Liver (tissue), 9 donors: Measurements from ENCODE around the gene AHNAK2. TPM values are rescaled to one million over a fixed set of nuclear protein-coding genes. Genes with fewer than 3 reads are reported as not detected.
"Not testable (repeated sequence)": the region's sequence is repeated elsewhere in the genome, so short reads cannot be mapped to it uniquely, and the experiment has no call there.

Source experiments
- DNase-seq: peaks from one replicate; pipeline ENCODE4 v3.0.0-alpha.2; 2017; ENCODE audit warnings: low spot score
- H3K27ac ChIP-seq, 2 donors: one replicate each; pipeline ENCODE4 v1.7.0; 2013; ENCODE audit warnings: inconsistent platforms in 2 of 2, low read length in 2 of 2, control low read depth in 1 of 2, low read depth in 1 of 2, mild to moderate bottlenecking in 1 of 2
- H3K27me3 ChIP-seq, 4 donors: one replicate each; pipeline versions ENCODE4 v1.6.1 to v1.7.0; 2013; ENCODE audit warnings: low read length in 3 of 4, inconsistent platforms in 1 of 4, mild to moderate bottlenecking in 1 of 4, moderate library complexity in 1 of 4; ENCODE audit not compliant: control insufficient read depth in 4 of 4, insufficient read depth in 4 of 4
- H3K36me3 ChIP-seq, 4 donors: one replicate each; pipeline versions ENCODE4 v1.6.1 to v1.7.0; 2013; ENCODE audit warnings: low read length in 3 of 4, mild to moderate bottlenecking in 3 of 4, low read depth in 1 of 4, moderate library complexity in 1 of 4; ENCODE audit not compliant: control insufficient read depth in 4 of 4, insufficient read depth in 3 of 4
- H3K4me1 ChIP-seq, 4 donors: one replicate each; pipeline versions ENCODE4 v1.6.1 to v1.7.0; 2013; ENCODE audit warnings: low read length in 3 of 4, mild to moderate bottlenecking in 3 of 4, moderate library complexity in 1 of 4; ENCODE audit not compliant: control insufficient read depth in 4 of 4, insufficient read depth in 4 of 4
- H3K4me3 ChIP-seq, 3 donors: one replicate each; pipeline versions ENCODE4 v1.6.1 to v1.7.0; 2013; ENCODE audit warnings: low read length in 3 of 3, control low read depth in 1 of 3, low read depth in 1 of 3, mild to moderate bottlenecking in 1 of 3
- H3K9ac ChIP-seq, 2 donors: one replicate each; pipeline ENCODE4 v1.7.0; 2013; ENCODE audit warnings: low read length in 2 of 2, mild to moderate bottlenecking in 2 of 2, moderate library complexity in 2 of 2, control low read depth in 1 of 2, low read depth in 1 of 2
- H3K9me3 ChIP-seq, 4 donors: one replicate each; pipeline versions ENCODE4 v1.6.1 to v1.7.0; 2013; ENCODE audit warnings: low read length in 3 of 4; ENCODE audit not compliant: control insufficient read depth in 4 of 4
- FOXA1 ChIP-seq: IDR thresholded peaks from 2 replicates; pipeline ENCODE4 v1.6.1; 2016; ENCODE audit warnings: antibody characterized with exemption
- HNF4A ChIP-seq, 2 donors: conservative IDR thresholded peaks; 2 replicates each; pipeline ENCODE4 v1.6.1; 2016; ENCODE audit warnings: antibody characterized with exemption in 2 of 2, mild to moderate bottlenecking in 2 of 2
- WGBS: extraction: QIAGEN DNeasy Blood & Tissue Kit; methylation state at CpG from one replicate; pipeline ENCODE4 v1.1.7; 2013; 5-methylcytosine and 5-hydroxymethylcytosine counted together
- polyA plus RNA-seq, 2 donors: library from polyadenylated mRNA; stranded (reverse) in 1 of 2; unstranded in 1 of 2; fragments of 200-250 nt in 1 of 2; fragments of >200 nt in 1 of 2; fragmentation: Nextera tagmentation in 1 of 2; extraction: Ambion mirVana in 1 of 2; gene quantifications; one replicate each; pipeline versions ENCODE4 v1.2.1 to v1.2.3, GENCODE V29; 2013 to 2015
- total RNA-seq, 2 donors: library from RNA; depleted of rRNA; stranded (reverse); fragments of >200 nt; gene quantifications; one replicate each; pipeline ENCODE4 v1.2.3, GENCODE V29; 2014
- TF ChIP-seq, protein P1 (sequence below): fragments of 150-350 bp; IDR thresholded peaks from 2 replicates; pipeline ENCODE4 v1.5.1; 2017; ENCODE audit warnings: improper control_type of control experiment, low read depth, low read length; ENCODE audit not compliant: missing input control
- donor health status: healthy.
- donor health status: healthy.
- donor health status: healthy.
- donor health status: healthy.
- donor health status: healthy.

The AHNAK2 gene
- total and polyA plus RNA-seq, 4 donors, result 0.05 to 2.6 (median 1.2) TPM

DNA sequence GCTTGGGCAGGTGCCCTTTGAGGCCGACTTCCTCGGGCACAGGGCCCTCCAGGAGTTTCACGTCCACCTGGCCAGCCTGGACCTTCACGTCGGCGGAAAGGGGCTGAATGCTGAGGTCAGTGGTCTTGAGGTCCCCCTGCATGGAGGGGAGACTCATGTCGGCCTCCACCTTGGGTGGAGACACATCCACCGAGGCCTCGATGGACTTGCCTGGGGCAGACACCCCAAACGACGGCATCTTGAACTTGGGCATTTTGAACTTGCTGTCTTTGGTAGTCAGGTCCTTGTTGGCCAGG, 29.5 kb downstream of the AHNAK2 start (continued):
- TF ChIP-seq HNF4A (conservative IDR thresholded peaks at IDR 0.05) (no peak), FOXA1 (no peak)
- TF ChIP-seq, protein P1, sequence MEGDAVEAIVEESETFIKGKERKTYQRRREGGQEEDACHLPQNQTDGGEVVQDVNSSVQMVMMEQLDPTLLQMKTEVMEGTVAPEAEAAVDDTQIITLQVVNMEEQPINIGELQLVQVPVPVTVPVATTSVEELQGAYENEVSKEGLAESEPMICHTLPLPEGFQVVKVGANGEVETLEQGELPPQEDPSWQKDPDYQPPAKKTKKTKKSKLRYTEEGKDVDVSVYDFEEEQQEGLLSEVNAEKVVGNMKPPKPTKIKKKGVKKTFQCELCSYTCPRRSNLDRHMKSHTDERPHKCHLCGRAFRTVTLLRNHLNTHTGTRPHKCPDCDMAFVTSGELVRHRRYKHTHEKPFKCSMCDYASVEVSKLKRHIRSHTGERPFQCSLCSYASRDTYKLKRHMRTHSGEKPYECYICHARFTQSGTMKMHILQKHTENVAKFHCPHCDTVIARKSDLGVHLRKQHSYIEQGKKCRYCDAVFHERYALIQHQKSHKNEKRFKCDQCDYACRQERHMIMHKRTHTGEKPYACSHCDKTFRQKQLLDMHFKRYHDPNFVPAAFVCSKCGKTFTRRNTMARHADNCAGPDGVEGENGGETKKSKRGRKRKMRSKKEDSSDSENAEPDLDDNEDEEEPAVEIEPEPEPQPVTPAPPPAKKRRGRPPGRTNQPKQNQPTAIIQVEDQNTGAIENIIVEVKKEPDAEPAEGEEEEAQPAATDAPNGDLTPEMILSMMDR, result no peak

DNA sequence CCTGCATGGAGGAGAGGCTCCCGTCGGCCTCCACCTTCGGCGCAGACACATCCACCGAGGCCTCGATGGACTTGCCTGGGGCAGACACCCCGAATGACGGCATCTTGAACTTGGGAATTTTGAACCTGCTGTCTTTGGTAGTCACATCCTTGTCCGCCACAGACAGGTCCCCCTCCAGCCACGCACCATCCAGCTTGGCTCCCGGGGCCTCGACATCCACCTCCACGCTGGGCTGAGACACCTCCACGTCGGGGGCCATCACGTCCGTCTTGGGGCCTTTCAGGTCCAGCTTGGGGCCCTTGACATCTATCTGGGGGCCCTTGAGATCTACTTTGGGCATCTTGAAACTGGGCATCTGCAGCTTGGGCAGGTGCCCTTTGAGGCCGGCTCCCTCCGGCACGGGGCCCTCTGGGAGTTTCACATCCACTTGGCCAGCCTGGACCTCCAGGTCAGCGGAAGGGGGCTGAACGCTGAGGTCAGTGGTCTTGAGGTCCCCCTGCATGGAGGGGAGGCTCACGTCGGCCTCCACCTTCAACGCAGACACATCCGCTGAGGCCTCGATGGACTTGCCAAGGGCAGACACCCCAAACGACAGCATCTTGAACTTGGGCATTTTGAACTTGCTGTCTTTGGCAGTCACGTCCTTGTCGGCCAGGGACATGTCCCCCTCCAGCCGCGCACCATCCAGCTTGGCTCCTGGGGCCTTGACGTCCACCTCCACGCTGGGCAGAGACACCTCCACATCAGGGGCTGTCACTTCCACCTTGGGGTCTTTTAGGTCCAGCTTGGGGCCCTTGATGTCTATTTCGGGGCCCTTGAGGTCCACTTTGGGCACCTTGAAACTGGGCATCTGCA, 30.1 kb downstream of the AHNAK2 start:
- not testable (repeated sequence) for H3K27me3 ChIP-seq, DNase-seq, H3K9ac ChIP-seq, H3K4me1 ChIP-seq, H3K4me3 ChIP-seq, H3K9me3 ChIP-seq, H3K27ac ChIP-seq, H3K36me3 ChIP-seq
- 94% methylated on average over 35 of the region's 35 CpGs for WGBS

DNA sequence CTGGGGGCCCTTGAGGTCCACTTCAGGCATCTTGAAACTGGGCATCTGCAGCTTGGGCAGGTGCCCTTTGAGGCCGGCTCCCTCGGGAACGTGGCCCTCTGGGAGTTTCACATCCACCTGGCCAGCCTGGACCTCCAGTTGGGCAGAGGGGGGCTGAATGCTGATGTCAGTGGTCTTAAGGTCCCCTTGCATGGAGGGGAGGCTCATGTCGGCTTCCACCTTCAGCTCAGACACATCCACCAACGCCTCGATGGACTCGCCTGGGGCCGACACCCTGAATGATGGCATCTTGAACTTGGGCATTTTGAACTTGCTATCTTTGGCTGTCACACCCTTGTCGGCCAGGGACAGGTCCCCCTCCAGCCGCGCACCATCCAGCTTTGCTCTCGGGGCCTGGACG, 31.0 kb downstream of the AHNAK2 start:
- not testable (repeated sequence) for H3K27ac ChIP-seq, H3K9ac ChIP-seq, H3K4me1 ChIP-seq, H3K36me3 ChIP-seq, H3K27me3 ChIP-seq, H3K4me3 ChIP-seq, DNase-seq, H3K9me3 ChIP-seq
- 95% methylated on average over 13 of the region's 13 CpGs for WGBS

DNA sequence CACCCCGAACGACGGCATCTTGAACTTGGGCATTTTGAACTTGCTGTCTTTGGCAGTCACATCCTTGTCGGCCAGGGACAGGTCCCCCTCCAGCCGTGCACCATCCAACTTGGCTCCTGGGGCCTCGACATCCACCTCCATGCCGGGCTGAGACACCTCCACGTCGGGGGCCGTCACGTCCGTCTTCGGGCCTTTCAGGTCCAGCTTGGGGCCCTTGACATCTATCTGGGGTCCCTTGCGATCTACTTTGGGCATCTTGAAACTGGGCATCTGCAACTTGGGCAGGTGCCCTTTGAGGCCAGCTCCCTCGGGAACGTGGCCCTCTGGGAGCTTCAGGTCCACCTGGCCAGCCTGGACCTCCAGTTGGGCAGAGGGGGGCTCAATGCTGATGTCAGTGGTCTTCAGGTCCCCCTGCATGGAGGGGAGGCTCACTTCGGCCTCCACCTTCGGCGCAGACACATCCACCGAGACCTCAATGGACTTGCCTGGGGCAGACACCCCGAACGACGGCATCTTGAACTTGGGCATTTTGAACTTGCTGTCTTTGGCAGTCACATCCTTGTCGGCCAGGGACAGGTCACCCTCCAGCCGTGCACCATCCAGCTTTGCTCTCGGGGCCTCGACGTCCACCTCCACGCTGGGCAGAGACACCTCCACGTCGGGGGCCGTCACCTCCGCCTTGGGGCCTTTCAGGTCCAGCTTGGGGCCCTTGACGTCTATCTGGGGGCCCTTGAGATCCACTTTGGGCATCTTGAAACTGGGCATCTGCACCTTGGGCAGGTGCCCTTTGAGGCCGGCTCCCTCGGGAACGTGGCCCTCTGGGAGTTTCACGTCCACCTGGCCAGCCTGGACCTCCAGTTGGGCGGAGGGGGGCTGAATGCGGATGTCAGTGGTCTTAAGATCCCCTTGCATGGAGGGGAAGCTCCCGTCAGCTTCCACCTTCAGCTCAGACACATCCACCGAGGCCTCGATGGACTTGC, 31.9 kb downstream of the AHNAK2 start:
- not testable (repeated sequence) for H3K27ac ChIP-seq, H3K4me3 ChIP-seq, H3K9ac ChIP-seq, H3K36me3 ChIP-seq, H3K27me3 ChIP-seq, H3K4me1 ChIP-seq, DNase-seq, H3K9me3 ChIP-seq
- 92% methylated on average over 43 of the region's 43 CpGs for WGBS

DNA sequence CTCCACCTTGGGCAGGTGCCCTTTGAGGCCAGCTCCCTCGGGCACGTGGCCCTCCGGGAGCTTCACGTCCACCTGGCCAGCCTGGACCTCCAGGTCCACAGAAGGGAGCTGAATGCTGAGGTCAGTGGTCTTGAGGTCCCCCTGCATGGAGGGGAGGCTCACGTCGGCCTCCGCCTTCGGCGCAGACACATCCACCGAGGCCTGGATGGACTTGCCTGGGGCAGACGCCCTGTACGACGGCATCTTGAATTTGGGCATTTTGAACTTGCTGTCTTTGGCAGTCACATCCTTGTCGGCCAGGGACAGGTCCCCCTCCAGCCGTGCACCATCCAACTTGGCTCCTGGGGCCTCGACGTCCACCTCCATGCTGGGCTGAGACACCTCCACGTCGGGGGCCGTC, 32.9 kb downstream of the AHNAK2 start:
- not testable (repeated sequence) for DNase-seq, H3K36me3 ChIP-seq, H3K27ac ChIP-seq, H3K4me3 ChIP-seq, H3K9me3 ChIP-seq, H3K9ac ChIP-seq, H3K27me3 ChIP-seq, H3K4me1 ChIP-seq
- 93% methylated on average over 20 of the region's 20 CpGs for WGBS

DNA sequence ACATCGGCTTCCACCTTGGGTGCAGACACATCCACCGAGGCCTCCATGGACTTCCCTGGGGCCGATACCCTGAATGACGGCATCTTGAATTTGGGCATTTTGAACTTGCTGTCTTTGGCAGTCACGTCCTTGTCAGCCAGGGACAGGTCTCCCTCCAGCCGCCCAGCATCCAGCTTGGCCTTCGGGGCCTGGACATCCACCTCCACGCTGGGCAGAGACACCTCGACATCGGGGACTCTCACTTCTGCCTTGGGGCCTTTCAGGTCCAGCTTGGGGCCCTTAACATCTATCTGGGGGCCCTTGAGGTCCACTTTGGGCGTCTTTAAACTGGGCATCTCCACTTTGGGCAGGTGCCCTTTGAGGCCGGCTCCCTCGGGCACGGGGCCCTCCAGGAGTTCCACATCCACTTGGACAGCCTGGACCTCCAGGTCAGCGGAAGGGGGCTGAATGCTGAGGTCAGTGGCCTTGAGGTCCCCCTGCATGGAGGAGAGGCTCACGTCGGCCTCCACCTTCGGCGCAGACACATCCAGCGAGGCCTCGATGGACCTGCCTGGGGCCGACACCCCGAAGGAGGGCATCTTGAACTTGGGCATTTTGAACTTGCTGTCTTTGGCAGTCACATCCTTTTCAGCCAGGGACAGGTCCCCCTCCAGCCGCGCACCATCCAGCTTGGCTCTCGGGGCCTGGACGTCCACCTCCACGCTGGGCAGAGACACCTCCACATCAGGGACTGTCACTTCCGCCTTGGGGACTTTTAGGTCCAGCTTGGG, 33.6 kb downstream of the AHNAK2 start:
- H3K9me3 ChIP-seq, H3K4me3 ChIP-seq, H3K36me3 ChIP-seq, H3K4me1 ChIP-seq, DNase-seq, H3K27me3 ChIP-seq, H3K27ac ChIP-seq, H3K9ac ChIP-seq: not testable (repeated sequence)
- 93% methylated on average over 29 of the region's 29 CpGs for WGBS

DNA sequence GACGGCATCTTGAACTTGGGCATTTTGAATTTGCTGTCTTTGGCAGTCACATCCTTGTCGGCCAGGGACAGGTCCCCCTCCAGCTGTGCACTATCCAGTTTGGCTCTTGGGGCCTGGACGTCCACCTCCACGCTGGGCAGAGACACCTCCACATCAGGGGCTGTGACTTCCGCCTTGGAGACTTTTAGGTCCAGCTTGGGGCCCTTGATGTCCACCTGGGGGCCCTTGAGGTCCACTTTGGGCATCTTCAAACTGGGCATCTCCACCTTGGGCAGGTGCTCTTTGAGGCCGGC, 34.2 kb downstream of the AHNAK2 start:
- not testable (repeated sequence) for H3K4me1 ChIP-seq, H3K27me3 ChIP-seq, H3K4me3 ChIP-seq, H3K9ac ChIP-seq, H3K27ac ChIP-seq, DNase-seq, H3K36me3 ChIP-seq, H3K9me3 ChIP-seq
- 89% methylated on average over 6 of the region's 6 CpGs for WGBS
